Natural killer cell (primary cell): Measurements from ENCODE around the gene PPP1R9A. TPM values are rescaled to one million over a fixed set of nuclear protein-coding genes. Genes with fewer than 3 reads are reported as not detected.

ENCODE experiments used
- ATAC-seq, 3 donors: fragments of 150-1000 bp in 2 of 3; fragments of 200-7000 bp in 1 of 3; cut with Tn5 transposase; 1 replicate in 1 of 3; 2 replicates in 2 of 3; pipeline ENCODE4 v1.10.0; 2021; ENCODE audit warnings: mild to moderate bottlenecking in 2 of 3, moderate library complexity in 2 of 3
- DNase-seq, 2 donors: peaks; one replicate each; pipeline versions ENCODE4 v3.0.0 to v3.0.0-alpha.2; 2013 to 2021; ENCODE audit warnings: mixed read lengths in 1 of 2
- H3K27ac ChIP-seq: one replicate; pipeline ENCODE4 v1.5.1; 2013; ENCODE audit warnings: mild to moderate bottlenecking, low read length
- H3K27me3 ChIP-seq: one replicate; pipeline ENCODE4 v1.6.1; 2013; ENCODE audit warnings: low read length; ENCODE audit not compliant: control insufficient read depth, insufficient read depth
- H3K36me3 ChIP-seq: one replicate; pipeline ENCODE4 v1.6.1; 2013; ENCODE audit warnings: low read length; ENCODE audit not compliant: control insufficient read depth, insufficient read depth
- H3K4me1 ChIP-seq: one replicate; pipeline ENCODE4 v1.6.1; 2013; ENCODE audit warnings: low read length; ENCODE audit not compliant: control insufficient read depth, insufficient read depth
- H3K4me3 ChIP-seq: one replicate; pipeline ENCODE4 v1.5.1; 2013; ENCODE audit warnings: low read length
- H3K9me3 ChIP-seq: one replicate; pipeline ENCODE4 v1.6.1; 2013; ENCODE audit warnings: low read length; ENCODE audit not compliant: control insufficient read depth, insufficient read depth
- H3K27ac Mint-ChIP-seq, 2 donors: one replicate each; pipeline ENCODE4 v1.8.0; 2022; ENCODE audit warnings: mild to moderate bottlenecking in 2 of 2, mixed read lengths in 2 of 2, moderate library complexity in 1 of 2
- H3K27me3 Mint-ChIP-seq, 2 donors: one replicate each; pipeline ENCODE4 v1.8.0; 2022; ENCODE audit warnings: low read depth in 2 of 2, mixed read lengths in 2 of 2
- H3K36me3 Mint-ChIP-seq: one replicate; pipeline ENCODE4 v1.8.0; 2022; ENCODE audit warnings: mixed read lengths
- H3K4me1 Mint-ChIP-seq, 2 donors: one replicate each; pipeline ENCODE4 v1.8.0; 2022; ENCODE audit warnings: mixed read lengths in 2 of 2
- H3K4me3 Mint-ChIP-seq: one replicate; pipeline ENCODE4 v1.8.0; 2022; ENCODE audit warnings: mild to moderate bottlenecking, moderate library complexity, mixed read lengths
- H3K9me3 Mint-ChIP-seq, 2 donors: one replicate each; pipeline ENCODE4 v1.8.0; 2022; ENCODE audit warnings: mixed read lengths in 2 of 2
- WGBS: methylation state at CpG from one replicate; pipeline ENCODE4 v1.1.7; 2013; ENCODE audit warnings: missing lambda C conversion rate; ENCODE audit not compliant: insufficient coverage; 5-methylcytosine and 5-hydroxymethylcytosine counted together
- intact Hi-C: fragments of 100-400 bp; cut with micrococcal nuclease; formaldehyde crosslinking; loops from one replicate; pipeline ENCODE4 v1.14.2; 2022
- total RNA-seq, 4 donors: library from RNA; stranded (reverse); fragments of 120-200 nt in 1 of 4; gene quantifications; one replicate each; pipeline versions ENCODE4 v1.2.3 to v1.2.4, GENCODE V29; 2013 to 2022
- TF ChIP-seq, protein P1 (sequence below): fragments of 200-600 bp; IDR thresholded peaks from one replicate; pipeline ENCODE4 v1.8.0; 2022; ENCODE audit warnings: antibody characterized with exemption

PPP1R9A gene
- total RNA-seq, 3 donors from 2014 or later (not counting 1 experiment from before 2014, with no cell fraction given), result 1.6 to 6.0 (median 2.0) TPM

DNA sequence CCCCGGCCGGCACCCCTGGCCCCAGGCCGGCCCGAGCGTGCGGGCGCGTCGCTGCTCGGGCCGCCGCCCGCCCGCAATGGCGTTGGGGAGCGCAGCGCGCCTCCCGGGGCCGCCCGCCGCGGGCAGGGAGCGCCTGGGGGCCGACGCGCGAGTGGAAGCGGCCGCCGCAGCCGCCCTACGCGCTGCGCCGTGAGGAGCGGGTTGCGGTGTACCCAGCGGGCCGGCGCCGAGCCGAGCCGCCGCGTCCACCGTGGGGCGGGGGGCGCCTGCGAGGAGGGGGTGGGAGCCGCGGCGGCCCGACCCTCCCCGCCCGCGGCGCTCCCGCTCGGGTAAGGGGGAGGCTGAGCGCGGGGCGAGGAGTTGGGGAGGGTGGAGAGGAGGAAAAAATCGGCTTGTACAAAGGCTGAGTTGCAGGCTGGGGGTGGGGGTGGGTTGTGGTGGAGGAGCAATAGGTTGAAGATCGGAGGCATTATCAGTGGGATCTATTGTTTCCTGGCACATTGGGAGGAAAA is 473 bp downstream of the PPP1R9A start:
- Mint-ChIP-seq H3K36me3 (no peaks in the 10 kb centered on the region), H3K4me1 (peaks cover 10 to 15% of the 10 kb centered on the region in 2 donors), H3K9me3 (no peaks in the 10 kb centered on the region), H3K27ac (peak overlapping the region in 1 of 2 donors; percentile 4), H3K27me3 (peaks cover 15 to 33% of the 10 kb centered on the region in 2 donors), H3K4me3 (peak overlapping the region; percentile 85)
- TF ChIP-seq, protein P1, sequence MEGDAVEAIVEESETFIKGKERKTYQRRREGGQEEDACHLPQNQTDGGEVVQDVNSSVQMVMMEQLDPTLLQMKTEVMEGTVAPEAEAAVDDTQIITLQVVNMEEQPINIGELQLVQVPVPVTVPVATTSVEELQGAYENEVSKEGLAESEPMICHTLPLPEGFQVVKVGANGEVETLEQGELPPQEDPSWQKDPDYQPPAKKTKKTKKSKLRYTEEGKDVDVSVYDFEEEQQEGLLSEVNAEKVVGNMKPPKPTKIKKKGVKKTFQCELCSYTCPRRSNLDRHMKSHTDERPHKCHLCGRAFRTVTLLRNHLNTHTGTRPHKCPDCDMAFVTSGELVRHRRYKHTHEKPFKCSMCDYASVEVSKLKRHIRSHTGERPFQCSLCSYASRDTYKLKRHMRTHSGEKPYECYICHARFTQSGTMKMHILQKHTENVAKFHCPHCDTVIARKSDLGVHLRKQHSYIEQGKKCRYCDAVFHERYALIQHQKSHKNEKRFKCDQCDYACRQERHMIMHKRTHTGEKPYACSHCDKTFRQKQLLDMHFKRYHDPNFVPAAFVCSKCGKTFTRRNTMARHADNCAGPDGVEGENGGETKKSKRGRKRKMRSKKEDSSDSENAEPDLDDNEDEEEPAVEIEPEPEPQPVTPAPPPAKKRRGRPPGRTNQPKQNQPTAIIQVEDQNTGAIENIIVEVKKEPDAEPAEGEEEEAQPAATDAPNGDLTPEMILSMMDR, result no peak
- H3K4me3 ChIP-seq, result peak overlapping the region; percentile 50
- intact Hi-C loops, result no loop called here
- H3K27me3 ChIP-seq, result no peaks in the 10 kb centered on the region
- WGBS, result under 1% methylated on average over 65 of the region's 65 CpGs
- H3K36me3 ChIP-seq, result no peaks in the 10 kb centered on the region
- peak overlapping the region; percentile 70 for H3K27ac ChIP-seq
- H3K9me3 ChIP-seq, result no peaks in the 10 kb centered on the region
- peak in 1 of 2 donors; percentile 17 for DNase-seq
- H3K4me1 ChIP-seq, result peaks cover 13% of the 10 kb centered on the region
- peak; percentile 46 to 80 (median 74) for ATAC-seq

DNA sequence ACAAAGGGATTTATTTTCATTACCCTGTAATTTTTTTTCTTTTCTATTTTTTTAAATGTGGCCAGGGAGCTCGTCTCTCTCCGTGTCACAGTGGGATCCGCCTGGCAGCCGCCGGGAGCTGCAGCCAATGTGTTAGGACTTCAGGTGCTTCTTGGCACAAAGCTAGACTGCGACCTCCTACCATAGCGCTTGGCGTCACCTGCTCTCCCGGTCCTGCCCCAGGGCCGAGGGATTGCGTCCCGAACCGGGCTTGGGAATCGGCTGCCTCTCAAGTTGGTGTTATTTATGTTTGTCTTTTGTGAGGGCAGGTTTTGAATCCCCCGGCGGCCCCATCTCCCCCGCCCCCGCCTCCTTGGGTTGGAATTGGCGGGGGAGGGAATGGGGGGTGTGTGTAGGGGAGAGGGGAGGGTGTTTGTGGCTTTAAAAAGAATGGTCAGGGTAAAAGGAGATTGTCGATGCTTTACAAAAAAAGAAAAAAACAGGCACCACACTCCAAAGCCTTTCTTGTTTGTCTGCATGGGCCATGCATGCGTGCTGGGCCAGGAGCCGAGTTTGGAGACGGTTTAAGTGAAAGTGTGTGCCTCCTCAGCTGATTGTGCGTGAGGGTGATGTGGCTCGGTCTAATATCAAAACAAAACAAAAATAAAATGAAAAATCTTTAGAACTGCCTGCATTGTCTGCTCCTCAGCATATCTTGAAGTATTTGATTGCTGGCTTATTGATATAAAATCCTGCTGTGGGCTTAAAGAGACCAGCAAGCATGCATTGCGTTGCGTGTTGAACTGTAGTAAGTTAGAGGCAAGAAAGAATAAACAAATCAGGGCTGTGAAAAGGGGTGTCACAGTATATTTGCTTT is 1.2 kb downstream of the PPP1R9A start:
- Histone ChIP-seq H3K36me3 (no peaks in the 10 kb centered on the region), H3K27ac (peak overlapping the region; percentile 54), H3K27me3 (no peaks in the 10 kb centered on the region), H3K4me3 (peak overlapping the region; percentile 50), H3K9me3 (no peaks in the 10 kb centered on the region), H3K4me1 (peaks cover 13% of the 10 kb centered on the region)
- DNase-seq (no peak), ATAC-seq (peak in 1 of 3 donors; percentile 23)
- Mint-ChIP-seq H3K4me1 (peaks cover 10 to 15% of the 10 kb centered on the region in 2 donors), H3K9me3 (no peaks in the 10 kb centered on the region), H3K36me3 (no peaks in the 10 kb centered on the region), H3K27me3 (peaks cover 15 to 33% of the 10 kb centered on the region in 2 donors), H3K27ac (peak overlapping the region in 1 of 2 donors; percentile 4), H3K4me3 (peak overlapping the region; percentile 85)
- 10% methylated on average over 27 of the region's 27 CpGs for WGBS
- intact Hi-C loops, result no loop called here
- TF ChIP-seq, protein P1, result no peak

DNA sequence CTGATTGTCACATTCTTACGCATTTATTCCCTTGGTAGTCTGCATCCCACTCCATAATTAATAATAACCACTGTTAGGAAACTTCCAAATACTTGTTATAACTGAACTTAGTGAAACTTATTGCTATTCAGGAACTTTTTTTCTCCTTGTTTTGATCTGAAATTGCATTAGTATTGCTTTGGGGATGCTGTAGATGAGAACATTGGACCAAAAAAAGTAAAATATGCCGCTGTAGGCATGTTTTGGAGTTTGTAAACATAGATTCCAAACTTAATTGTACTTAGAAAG is 1.7 kb downstream of the PPP1R9A start:
- ATAC-seq, result no peak
- Histone ChIP-seq H3K36me3 (no peaks in the 10 kb centered on the region), H3K9me3 (no peaks in the 10 kb centered on the region), H3K4me1 (peaks cover 13% of the 10 kb centered on the region), H3K27me3 (no peaks in the 10 kb centered on the region), H3K27ac (no peak overlapping the region), H3K4me3 (no peak overlapping the region)
- intact Hi-C loops, result no loop called here
- no peak for DNase-seq
- TF ChIP-seq, protein P1, result no peak
- Mint-ChIP-seq H3K4me3 (peak overlapping the region; percentile 85), H3K27ac (no peak overlapping the region), H3K9me3 (no peaks in the 10 kb centered on the region), H3K36me3 (no peaks in the 10 kb centered on the region), H3K4me1 (peaks cover 10 to 15% of the 10 kb centered on the region in 2 donors), H3K27me3 (peaks cover 15 to 33% of the 10 kb centered on the region in 2 donors)
- 92% methylated on average over 2 of the region's 2 CpGs for WGBS
